Pancreas (tissue), 10 donors: ENCODE measurements around the gene LMO1. TPM values are rescaled to one million over a fixed set of nuclear protein-coding genes. Genes with fewer than 3 reads are reported as not detected.
A peak's percentile ranks its signal among the peaks of the same experiment; 100 is the strongest.

ENCODE experiments used
- ATAC-seq, 4 donors: fragments of 200-7000 bp; cut with Tn5 transposase; one replicate each; pipeline versions ENCODE4 v1.8.0 to v1.9.1; 2020; ENCODE audit warnings: mild to moderate bottlenecking in 4 of 4, moderate library complexity in 4 of 4
- DNase-seq, 6 donors: peaks; one replicate each; pipeline ENCODE4 v3.0.0-alpha.2; 2020
- FAIRE-seq: peaks from 2 replicates; lab custom pipeline; 2012; peaks lifted over from hg19 to GRCh38; lab: Jason Lieb, UNC
- H3K27ac ChIP-seq, 4 donors: fragments of 200-600 bp; sonication (generic); 1 replicate in 3 of 4; 2 replicates in 1 of 4; pipeline versions ENCODE4 v1.5.0 to v1.8.0; 2020
- H3K27me3 ChIP-seq, 4 donors: fragments of 200-600 bp; one replicate each; pipeline ENCODE4 v1.8.0; 2021
- H3K36me3 ChIP-seq, 3 donors: fragments of 200-600 bp; sonication (generic) in 1 of 3; one replicate each; pipeline versions ENCODE4 v1.5.0 to v1.8.0; 2020 to 2021
- H3K4me1 ChIP-seq, 3 donors: fragments of 200-600 bp; one replicate each; pipeline ENCODE4 v1.8.0; 2021
- H3K4me3 ChIP-seq, 4 donors: fragments of 200-600 bp; sonication (generic) in 2 of 4; one replicate each; pipeline versions ENCODE4 v1.5.0 to v1.8.0; 2020 to 2021
- H3K9me3 ChIP-seq, 4 donors: fragments of 200-600 bp; one replicate each; pipeline ENCODE4 v1.8.0; 2021
- CTCF ChIP-seq, 4 donors: fragments of 200-600 bp; sonication (generic) in 3 of 4; IDR thresholded peaks; one replicate each; pipeline versions ENCODE4 v1.5.0 to v1.8.0; 2021; ENCODE audit warnings: antibody characterized with exemption in 4 of 4
- WGBS, 2 donors: extraction: QIAGEN DNeasy Blood & Tissue Kit; methylation state at CpG; one replicate each; pipeline ENCODE4 v1.1.7; 2013; 5-methylcytosine and 5-hydroxymethylcytosine counted together
- intact Hi-C, 3 donors: fragments of 100-400 bp; cut with DNase I; formaldehyde crosslinking; loops; one replicate each; pipeline versions ENCODE4 v1.11.1 to v1.14.2; 2022
- polyA plus RNA-seq, 2 donors: library from polyadenylated mRNA; stranded (reverse); fragments of 200-250 nt; gene quantifications; one replicate each; pipeline ENCODE4 v1.2.3, GENCODE V29; 2013
- total RNA-seq, 6 donors: library from RNA; stranded (reverse); fragmentation: NEBNext Ultra II Directional in 4 of 6; extraction: Animal tissue kit (Norgen Biotek cat#: 25700) in 4 of 6; gene quantifications; one replicate each; pipeline versions ENCODE4 v1.2.1 to v1.2.4, GENCODE V29; 2021 to 2023
- donor health status: healthy with polysubstance abuse.
- donor health status: DM: no; HTN: no; CAD: no; lungs with moderate emphysema.
- donor health status: DM: no; HTN: no; CAD: no.
- donor health status: control.
- donor health status: control.
- donor health status: Bipolar disorder and iron deficiency.
- donor health status: DM: yes; HTN: yes; CAD: no.
- donor health status: DM: no; HTN: no; CAD: no.
- donor health status: DM: no; HTN: no; CAD: no.
- donor health status: DM: yes; HTN: yes; CAD: no.

The LMO1 gene
- total RNA-seq, result 1 to 10 TPM in 1 of 6 donors, under 1 TPM in 5; 0.14 to 1.0 (median 0.56) TPM
- polyA plus RNA-seq, result 1 to 10 TPM; 1.3 to 6.8 TPM

- Histone ChIP-seq H3K36me3 (no peaks in the 10 kb centered on the region), H3K27ac (peak within 1 kb of the TSS in 1 of 4 donors; percentile 33), H3K4me3 (peak within 1 kb of the TSS; percentile 13 to 58 (median 38)), H3K27me3 (peaks cover 0 to 29% (median 0%) of the 10 kb centered on the region in 4 donors), H3K4me1 (peaks cover 0 to 11% (median 8%) of the 10 kb centered on the region in 3 donors), H3K9me3 (no peaks in the 10 kb centered on the region)
- TF ChIP-seq CTCF (IDR thresholded peaks at IDR 0.05), result peak; percentile 60 to 85 (median 68)
- 1 to 2% methylated on average over 22 of the region's 22 CpGs for WGBS, 2 donors
- ATAC-seq, result peak; percentile 73 to 89 (median 81)
- no peak for FAIRE-seq
- DNase-seq, result peak in 5 of 6 donors; percentile 62 to 94 (median 75)
- intact Hi-C loops, result no loop called here
Observed at GRCh38 chr11:8263769-8264410, at the start of gene LMO1. Gene LMO1, minus strand, starts transcription at chr11:8263878. Its CDS starts 516 bp downstream, at chr11:8263362.

- Histone ChIP-seq H3K4me3 (no peak overlapping the region), H3K9me3 (no peaks in the 10 kb centered on the region), H3K4me1 (no peaks in the 10 kb centered on the region), H3K27ac (no peak overlapping the region), H3K36me3 (no peaks in the 10 kb centered on the region), H3K27me3 (no peaks in the 10 kb centered on the region)
- TF ChIP-seq CTCF (IDR thresholded peaks at IDR 0.05), result no peak
- DNase-seq, result peak in 1 of 6 donors; percentile 50
- intact Hi-C loops, result loop anchor here in 2 of 3 donors (5.0 to 10.0 kb wide), 2 partner anchors 86 to 88 kb away; no protein-coding TSS in a partner anchor
- 77% methylated on average over 10 of the region's 10 CpGs for WGBS, 2 donors
- no peak for ATAC-seq
- FAIRE-seq, result no peak
Observed at GRCh38 chr11:8312986-8313385, 49.3 kb upstream of the LMO1 start.

GRCh38 chr11:8311366-8311765 lies 47.7 kb upstream of the LMO1 start:
- no peak for DNase-seq
- Histone ChIP-seq H3K9me3 (no peaks in the 10 kb centered on the region), H3K4me3 (no peak overlapping the region), H3K27me3 (no peaks in the 10 kb centered on the region), H3K36me3 (no peaks in the 10 kb centered on the region), H3K4me1 (no peaks in the 10 kb centered on the region), H3K27ac (no peak overlapping the region)
- intact Hi-C loops, result loop anchor here in 2 of 3 donors (5.0 to 10.0 kb wide), 2 partner anchors 84 to 87 kb away; no protein-coding TSS in a partner anchor
- WGBS, 2 donors, result 66 to 73% methylated on average over 10 of the region's 10 CpGs
- no peak for TF ChIP-seq CTCF (IDR thresholded peaks at IDR 0.05)
- no peak for ATAC-seq
- FAIRE-seq, result no peak

- Histone ChIP-seq H3K9me3 (no peaks in the 10 kb centered on the region), H3K4me1 (no peaks in the 10 kb centered on the region), H3K27me3 (no peaks in the 10 kb centered on the region), H3K36me3 (no peaks in the 10 kb centered on the region), H3K4me3 (no peak overlapping the region), H3K27ac (no peak overlapping the region)
- TF ChIP-seq CTCF (IDR thresholded peaks at IDR 0.05), result no peak
- DNase-seq, result peak in 1 of 6 donors; percentile 53
- intact Hi-C loops, result loop anchor here in 2 of 3 donors (5.0 to 10.0 kb wide), 2 partner anchors 84 to 86 kb away; no protein-coding TSS in a partner anchor
- 79 to 81% methylated on average over 11 of the region's 11 CpGs for WGBS, 2 donors
- ATAC-seq, result peak in 1 of 4 donors; percentile 35
- no peak for FAIRE-seq
Observed at GRCh38 chr11:8310743-8311298, 47.1 kb upstream of the LMO1 start.
